ENCODE data around the gene MRC2.
"Not testable (repeated sequence)": the region's sequence is repeated elsewhere in the genome, so short reads cannot be mapped to it uniquely, and the experiment has no call there.

Gene MRC2

GRCh38 chr17:62627219-62627903 is at the start of gene MRC2:
Gene MRC2, plus strand, starts transcription at chr17:62627670. Its CDS starts 133 bp downstream, at chr17:62627803.
- TF ChIP-seq ZFX (IDR thresholded peaks at IDR 0.05; ENCODE audit: borderline replicate concordance) (no peak), CTCF (IDR thresholded peaks at IDR 0.05) (peak; percentile 7; the same call in 1 of the 2 replicates)
- H3K27ac ChIP-seq, result no peak within 1 kb of the TSS

GRCh38 chr17:62578757-62579487 is 48.5 kb upstream of the MRC2 start:
- no peak for TF ChIP-seq CTCF (IDR thresholded peaks at IDR 0.05)
- TF ChIP-seq ZFX (IDR thresholded peaks at IDR 0.05; ENCODE audit: borderline replicate concordance), result no peak
- H3K27ac ChIP-seq, result no peak overlapping the region

GRCh38 chr17:62580947-62581346 is 46.5 kb upstream of the MRC2 start:
- H3K27ac ChIP-seq, result no peak overlapping the region
- TF ChIP-seq ZFX (IDR thresholded peaks at IDR 0.05; ENCODE audit: borderline replicate concordance) (no peak), CTCF (IDR thresholded peaks at IDR 0.05) (no peak)

GRCh38 chr17:62581764-62582163 is 45.7 kb upstream of the MRC2 start:
- H3K27ac ChIP-seq, result no peak overlapping the region
- TF ChIP-seq ZFX (IDR thresholded peaks at IDR 0.05; ENCODE audit: borderline replicate concordance) (no peak), CTCF (IDR thresholded peaks at IDR 0.05) (no peak)

GRCh38 chr17:62587554-62587953 is 39.9 kb upstream of the MRC2 start:
- H3K27ac ChIP-seq, result no peak overlapping the region
- TF ChIP-seq ZFX (IDR thresholded peaks at IDR 0.05; ENCODE audit: borderline replicate concordance), result no peak
- no peak for TF ChIP-seq CTCF (IDR thresholded peaks at IDR 0.05)

- no peak overlapping the region for H3K27ac ChIP-seq
- no peak for TF ChIP-seq CTCF (IDR thresholded peaks at IDR 0.05)
- TF ChIP-seq ZFX (IDR thresholded peaks at IDR 0.05; ENCODE audit: borderline replicate concordance), result no peak
Observed at GRCh38 chr17:62588109-62588508, 39.4 kb upstream of the MRC2 start.

GRCh38 chr17:62591333-62591732 is 36.1 kb upstream of the MRC2 start:
- no peak for TF ChIP-seq ZFX (IDR thresholded peaks at IDR 0.05; ENCODE audit: borderline replicate concordance)
- TF ChIP-seq CTCF (IDR thresholded peaks at IDR 0.05), result no peak
- no peak overlapping the region for H3K27ac ChIP-seq

GRCh38 chr17:62591822-62592221 is 35.6 kb upstream of the MRC2 start:
- not testable (repeated sequence) for H3K27ac ChIP-seq

Measured in 22Rv1 (cell line).